Omental fat pad (tissue), 4 donors: ENCODE data around the gene VPS37D. TPM values are rescaled to one million over a fixed set of nuclear protein-coding genes. Genes with fewer than 3 reads are reported as not detected.
"Not testable (repeated sequence)": the region's sequence is repeated elsewhere in the genome, so short reads cannot be mapped to it uniquely, and the experiment has no call there.

Experiments
- ATAC-seq: fragments of 150-250 bp; one replicate; pipeline ENCODE4 v1.9.1; 2016; ENCODE audit warnings: mild to moderate bottlenecking, moderate library complexity; ENCODE audit not compliant: low FRiP score
- DNase-seq: peaks from one replicate; pipeline ENCODE4 v3.0.0-alpha.2; 2019; ENCODE audit warnings: low spot score
- CTCF ChIP-seq, 3 donors: fragments of 450-650 bp; IDR thresholded peaks; one replicate each; pipeline ENCODE4 v1.5.1; 2016 to 2017; ENCODE audit warnings: antibody characterized with exemption in 3 of 3, mild to moderate bottlenecking in 3 of 3, moderate library complexity in 2 of 3
- total RNA-seq, 4 donors: library from RNA; depleted of rRNA; stranded (reverse); fragments of >200 nt; gene quantifications; one replicate each; pipeline ENCODE4 v1.1.0, GENCODE V29; 2016

VPS37D gene, protein sequence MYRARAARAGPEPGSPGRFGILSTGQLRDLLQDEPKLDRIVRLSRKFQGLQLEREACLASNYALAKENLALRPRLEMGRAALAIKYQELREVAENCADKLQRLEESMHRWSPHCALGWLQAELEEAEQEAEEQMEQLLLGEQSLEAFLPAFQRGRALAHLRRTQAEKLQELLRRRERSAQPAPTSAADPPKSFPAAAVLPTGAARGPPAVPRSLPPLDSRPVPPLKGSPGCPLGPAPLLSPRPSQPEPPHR
- total RNA-seq, result 1 to 10 TPM in 2 of 4 donors, under 1 TPM in 1, not detected in 1; 0.28 to 1.5 (median 1.1) TPM

GRCh38 chr7:73667344-73668102, at the start of gene VPS37D:
Gene VPS37D, plus strand, starts transcription at chr7:73667831. Its CDS starts 128 bp downstream, at chr7:73667959.
- peak; percentile 95 for ATAC-seq
- TF ChIP-seq CTCF (IDR thresholded peaks at IDR 0.05), result peak in 2 of 3 donors; percentile 72 to 76
- DNase-seq, result peak; percentile 86

- DNase-seq (no peak), ATAC-seq (no peak)
- TF ChIP-seq CTCF (IDR thresholded peaks at IDR 0.05), result no peak
Observed at GRCh38 chr7:73618538-73618937, 49.1 kb upstream of the VPS37D start.

GRCh38 chr7:73619394-73619793, 48.2 kb upstream of the VPS37D start:
- not testable (repeated sequence) for DNase-seq, ATAC-seq

DNA sequence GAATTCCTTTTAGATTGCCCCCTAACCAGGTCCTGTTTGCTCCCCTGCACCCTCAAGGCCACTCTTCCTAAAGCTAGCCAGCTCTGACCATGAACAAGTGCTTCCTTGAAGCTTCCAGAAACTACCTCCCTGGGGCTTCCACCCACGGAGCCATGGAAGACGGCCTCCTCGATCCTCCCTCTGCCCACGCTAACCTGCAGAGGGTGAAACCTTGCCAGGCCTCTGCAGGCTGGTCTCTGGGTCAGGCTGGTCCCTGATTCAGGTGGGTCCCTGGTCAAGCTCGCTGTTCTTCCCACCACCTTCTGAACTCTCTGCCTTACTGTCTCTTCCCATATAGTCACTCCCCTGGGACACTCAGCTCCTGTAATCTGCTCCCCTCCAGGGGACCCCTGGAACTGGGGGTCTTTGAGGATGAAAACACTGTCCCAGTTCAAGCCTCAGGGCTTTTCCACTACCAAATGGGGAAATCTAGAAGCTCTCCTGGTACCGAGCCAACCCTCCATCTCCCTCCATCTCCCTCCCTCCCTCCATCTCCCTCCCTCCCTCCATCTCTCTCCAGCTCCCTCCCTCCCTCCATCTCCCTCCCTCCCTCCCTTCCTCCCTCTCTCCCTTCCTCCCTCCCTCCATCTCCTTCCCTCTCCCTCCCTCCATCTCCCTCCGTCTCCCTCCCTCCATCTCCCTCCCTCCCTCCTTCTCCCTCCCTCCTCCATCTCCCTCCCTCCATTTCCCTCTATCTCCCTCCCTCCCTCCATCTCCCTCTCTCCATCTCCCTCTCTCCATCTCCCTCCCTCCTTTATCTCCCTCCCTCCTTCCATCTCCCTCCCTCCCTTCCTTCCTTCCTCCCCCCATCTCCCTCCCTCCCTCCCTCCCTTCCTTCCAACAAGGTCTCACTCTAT, 46.2 kb upstream of the VPS37D start:
- DNase-seq (no peak), ATAC-seq (no peak)
- TF ChIP-seq CTCF (IDR thresholded peaks at IDR 0.05), result no peak

- TF ChIP-seq CTCF (IDR thresholded peaks at IDR 0.05), result no peak
- ATAC-seq, result peak; percentile 3
Observed at GRCh38 chr7:73622527-73622908, 45.1 kb upstream of the VPS37D start.

GRCh38 chr7:73622909-73623797, 44.5 kb upstream of the VPS37D start:
- no peak for TF ChIP-seq CTCF (IDR thresholded peaks at IDR 0.05)
- ATAC-seq (peak; percentile 69), DNase-seq (no peak)

More at GRCh38 chr7:73622527-73622908, 45.1 kb upstream of the VPS37D start:
- no peak for DNase-seq
